ENCODE data around the gene WNT2B. TPM values are rescaled to one million over a fixed set of nuclear protein-coding genes. Genes with fewer than 3 reads are reported as not detected.

WNT2B gene
- total RNA-seq, 2 donors from 2014 or later = 10.0 to 15.4 TPM

GRCh38 chr1:112558634-112559033, 49.9 kb downstream of the WNT2B start:
- no peak for DNase-seq (ENCODE audit: low spot score)
- no peak for ATAC-seq (ENCODE audit: insufficient number of reproducible peaks, low FRiP score, low read depth)
- TF ChIP-seq CTCF (IDR thresholded peaks at IDR 0.05) = no peak
- no peaks in the 10 kb centered on the region for H3K27me3 ChIP-seq (replicated peaks; ENCODE audit: insufficient read depth)
- no peaks in the 10 kb centered on the region for H3K36me3 ChIP-seq
- no peaks in the 10 kb centered on the region for H3K9me3 ChIP-seq
- H3K27ac ChIP-seq = no peak overlapping the region
- H3K4me3 ChIP-seq = no peak overlapping the region
- H3K4me1 ChIP-seq (ENCODE audit: control insufficient read depth in 1 of 2, low read depth in 2 of 2) = no peaks in the 10 kb centered on the region

GRCh38 chr1:112563341-112563740, 54.6 kb downstream of the WNT2B start:
- no peak for DNase-seq (ENCODE audit: low spot score)
- H3K4me3 ChIP-seq = no peak overlapping the region
- H3K9me3 ChIP-seq = no peaks in the 10 kb centered on the region
- H3K27ac ChIP-seq = no peak overlapping the region
- ATAC-seq (ENCODE audit: insufficient number of reproducible peaks, low FRiP score, low read depth) = no peak
- no peak for TF ChIP-seq CTCF (IDR thresholded peaks at IDR 0.05)
- H3K36me3 ChIP-seq = no peaks in the 10 kb centered on the region
- H3K4me1 ChIP-seq (ENCODE audit: control insufficient read depth in 1 of 2, low read depth in 2 of 2) = no peaks in the 10 kb centered on the region
- no peaks in the 10 kb centered on the region for H3K27me3 ChIP-seq (replicated peaks; ENCODE audit: insufficient read depth)

- Histone ChIP-seq H3K27me3 (replicated peaks; ENCODE audit: insufficient read depth) (no peaks in the 10 kb centered on the region), H3K36me3 (no peaks in the 10 kb centered on the region), H3K4me1 (ENCODE audit: control insufficient read depth in 1 of 2, low read depth in 2 of 2) (no peaks in the 10 kb centered on the region), H3K9me3 (no peaks in the 10 kb centered on the region), H3K4me3 (no peak overlapping the region), H3K27ac (no peak overlapping the region)
- TF ChIP-seq CTCF (IDR thresholded peaks at IDR 0.05) = no peak
- ATAC-seq (ENCODE audit: insufficient number of reproducible peaks, low FRiP score, low read depth) (no peak), DNase-seq (ENCODE audit: low spot score) (no peak)
Measured at GRCh38 chr1:112564081-112564480, 55.3 kb downstream of the WNT2B start.

- H3K36me3 ChIP-seq = no peaks in the 10 kb centered on the region
- no peak overlapping the region for H3K27ac ChIP-seq
- TF ChIP-seq CTCF (IDR thresholded peaks at IDR 0.05) = no peak
- ATAC-seq (ENCODE audit: insufficient number of reproducible peaks, low FRiP score, low read depth) (no peak), DNase-seq (ENCODE audit: low spot score) (no peak)
- H3K27me3 ChIP-seq (replicated peaks; ENCODE audit: insufficient read depth) = no peaks in the 10 kb centered on the region
- no peaks in the 10 kb centered on the region for H3K4me1 ChIP-seq (ENCODE audit: control insufficient read depth in 1 of 2, low read depth in 2 of 2)
- H3K4me3 ChIP-seq = no peak overlapping the region
- no peaks in the 10 kb centered on the region for H3K9me3 ChIP-seq
Measured at GRCh38 chr1:112565800-112566199, 57.0 kb downstream of the WNT2B start.

GRCh38 chr1:112575154-112575804, 66.5 kb downstream of the WNT2B start:
- no peak overlapping the region for H3K4me3 ChIP-seq
- H3K9me3 ChIP-seq = no peaks in the 10 kb centered on the region
- H3K36me3 ChIP-seq = peaks cover 31% of the 10 kb centered on the region
- DNase-seq (ENCODE audit: low spot score) (no peak), ATAC-seq (ENCODE audit: insufficient number of reproducible peaks, low FRiP score, low read depth) (no peak)
- no peak overlapping the region for H3K27ac ChIP-seq
- no peaks in the 10 kb centered on the region for H3K27me3 ChIP-seq (replicated peaks; ENCODE audit: insufficient read depth)
- no peaks in the 10 kb centered on the region for H3K4me1 ChIP-seq (ENCODE audit: control insufficient read depth in 1 of 2, low read depth in 2 of 2)
- no peak for TF ChIP-seq CTCF (IDR thresholded peaks at IDR 0.05)
